ENCODE measurements around the gene DYNLT5. TPM values are rescaled to one million over a fixed set of nuclear protein-coding genes. Genes with fewer than 3 reads are reported as not detected.
A peak's percentile ranks its signal among the peaks of the same experiment; 100 is the strongest.

The DYNLT5 gene
- polyA plus RNA-seq, 1 of the 3 experiments (the other 2 are of a cell fraction): not detected

GRCh38 chr1:66731170-66731865 lies 20.9 kb upstream of the DYNLT5 start:
- H3K27ac ChIP-seq (ENCODE audit: low read depth in 2 of 2, low read length in 1 of 2): no peak overlapping the region
- peaks cover 0 to 18% of the 10 kb centered on the region in 2 experiments; a peak in 2 of 4 replicates for H3K4me1 ChIP-seq (ENCODE audit: control insufficient read depth in 1 of 2, insufficient read depth in 2 of 2, low read depth in 1 of 2, low read length in 1 of 2)
- no peak for TF ChIP-seq SMC3 (IDR thresholded peaks at IDR 0.05; ENCODE audit: low read depth, low read length)
- TF ChIP-seq ZBTB33 (IDR thresholded peaks at IDR 0.05; ENCODE audit: borderline replicate concordance, low read depth): no peak
- no peak for TF ChIP-seq RAD21 (IDR thresholded peaks at IDR 0.05; ENCODE audit: low read length)
- no peak for TF ChIP-seq CHD2 (IDR thresholded peaks at IDR 0.05; ENCODE audit: low read length, partially characterized antibody)
- TF ChIP-seq RCOR1 (IDR thresholded peaks at IDR 0.05; ENCODE audit: low read length): no peak
- no peak for TF ChIP-seq JUND (IDR thresholded peaks at IDR 0.05)
- H3K9me3 ChIP-seq: no peaks in the 10 kb centered on the region
- H3K79me2 ChIP-seq (ENCODE audit: insufficient read depth): no peaks in the 10 kb centered on the region
- no peak overlapping the region for H2AFZ ChIP-seq (ENCODE audit: low read depth)
- peaks cover 21% of the 10 kb centered on the region for H3F3A ChIP-seq (replicated peaks; ENCODE audit: insufficient read depth)
- no peak overlapping the region for H3K4me3 ChIP-seq (ENCODE audit: low read depth in 2 of 2, low read length in 1 of 2)
- H4K20me1 ChIP-seq (ENCODE audit: insufficient read depth): no peaks in the 10 kb centered on the region
- no peaks in the 10 kb centered on the region for H3K9me2 ChIP-seq
- H3K27me3 ChIP-seq (ENCODE audit: insufficient read depth): no peaks in the 10 kb centered on the region
- no peak for DNase-seq
- WGBS (ENCODE audit: low lambda C conversion rate): 74% methylated on average over 4 of the region's 4 CpGs
- ChIA-PET CTCF (interaction anchor here (0.5 to 1.6 kb wide), 5 partner anchors 15 to 505 kb away, joined by 3 to 4 read pairs (median 3); no protein-coding TSS in a partner anchor), POLR2A (no interaction called here)
- no peak overlapping the region for H3K9ac ChIP-seq
- peaks cover 0 to 17% of the 10 kb centered on the region in 2 experiments for H3K36me3 ChIP-seq (replicated peaks in 1 of 2; ENCODE audit: control insufficient read depth in 1 of 2, insufficient read depth in 2 of 2, low read length in 1 of 2)
- H3K4me2 ChIP-seq: no peak overlapping the region

GRCh38 chr1:66732407-66733166 lies 19.7 kb upstream of the DYNLT5 start:
- no peak for DNase-seq
- CTCF ChIA-PET: interaction anchor here (0.7 to 2.4 kb wide), 8 partner anchors 9 to 478 kb away, joined by 3 to 6 read pairs (median 3); partner anchors contain the start of gene DYNLT5
- Histone ChIP-seq H3K9me2 (no peaks in the 10 kb centered on the region), H2AFZ (ENCODE audit: low read depth) (no peak overlapping the region), H3K36me3 (replicated peaks in 1 of 2; ENCODE audit: control insufficient read depth in 1 of 2, insufficient read depth in 2 of 2, low read length in 1 of 2) (peaks cover 0 to 14% of the 10 kb centered on the region in 2 experiments), H3K4me3 (ENCODE audit: low read depth in 2 of 2, low read length in 1 of 2) (no peak overlapping the region), H3K4me2 (no peak overlapping the region), H3K9me3 (no peaks in the 10 kb centered on the region), H3F3A (replicated peaks; ENCODE audit: insufficient read depth) (peaks cover 17% of the 10 kb centered on the region), H3K27me3 (ENCODE audit: insufficient read depth) (no peaks in the 10 kb centered on the region), H3K9ac (no peak overlapping the region), H3K79me2 (ENCODE audit: insufficient read depth) (no peaks in the 10 kb centered on the region), H3K4me1 (ENCODE audit: control insufficient read depth in 1 of 2, insufficient read depth in 2 of 2, low read depth in 1 of 2, low read length in 1 of 2) (peaks cover 0 to 18% of the 10 kb centered on the region in 2 experiments; a peak in 2 of 4 replicates), H4K20me1 (ENCODE audit: insufficient read depth) (no peaks in the 10 kb centered on the region), H3K27ac (ENCODE audit: low read depth in 2 of 2, low read length in 1 of 2) (peak overlapping the region in 1 of 2 experiments; percentile 8; a peak in 1 of 4 replicates)
- POLR2A ChIA-PET: no interaction called here
- WGBS (ENCODE audit: low lambda C conversion rate): 23% methylated on average over 1 of the region's 1 CpG
- no peak for TF ChIP-seq POLR2AphosphoS5 (IDR thresholded peaks at IDR 0.05; ENCODE audit: low read depth, low read length)
- TF ChIP-seq MXI1 (IDR thresholded peaks at IDR 0.05; ENCODE audit: low read depth, low read length): no peak
- no peak for TF ChIP-seq IRF3 (IDR thresholded peaks at IDR 0.05; ENCODE audit: low read depth, low read length)
- no peak for TF ChIP-seq FOSL2 (IDR thresholded peaks at IDR 0.05; ENCODE audit: borderline replicate concordance, low read depth)
- TF ChIP-seq FOXJ3 (CRISPR knock-in tag; IDR thresholded peaks at IDR 0.05): no peak
- no peak for TF ChIP-seq MAX (IDR thresholded peaks at IDR 0.05; ENCODE audit: low read depth)
- no peak for TF ChIP-seq YY1 (IDR thresholded peaks at IDR 0.05; ENCODE audit: low read depth)
- TF ChIP-seq ELF1 (IDR thresholded peaks at IDR 0.05): no peak
- TF ChIP-seq EZH2phosphoT487 (IDR thresholded peaks at IDR 0.05; ENCODE audit: borderline replicate concordance, low read depth): no peak
- no peak for TF ChIP-seq MEF2A (IDR thresholded peaks at IDR 0.05; ENCODE audit: borderline replicate concordance, low read depth)
- TF ChIP-seq USF1 (IDR thresholded peaks at IDR 0.05; ENCODE audit: borderline replicate concordance, low read depth): no peak
- no peak for TF ChIP-seq FOXM1 (IDR thresholded peaks at IDR 0.05; ENCODE audit: low read depth)
- TF ChIP-seq TCF12 (IDR thresholded peaks at IDR 0.05): no peak
